Glutamatergic neuron (in vitro differentiated cells): ENCODE data around the gene CAMK1D. TPM values are rescaled to one million over a fixed set of nuclear protein-coding genes. Genes with fewer than 3 reads are reported as not detected.

Experiments
- DNase-seq: peaks from one replicate; pipeline ENCODE4 v3.0.0; 2022
- H3K27ac Mint-ChIP-seq: one replicate; pipeline ENCODE4 v1.8.0; 2020; ENCODE audit warnings: mild to moderate bottlenecking, mixed read lengths, inconsistent platforms; ENCODE audit not compliant: unreplicated experiment
- H3K27me3 Mint-ChIP-seq: one replicate; pipeline ENCODE4 v1.8.0; 2020; ENCODE audit warnings: mild to moderate bottlenecking, moderate library complexity, mixed read lengths, inconsistent platforms; ENCODE audit not compliant: unreplicated experiment
- H3K36me3 Mint-ChIP-seq: one replicate; pipeline ENCODE4 v1.8.0; 2020; ENCODE audit warnings: mild to moderate bottlenecking, mixed read lengths, inconsistent platforms; ENCODE audit not compliant: unreplicated experiment
- H3K4me1 Mint-ChIP-seq: one replicate; pipeline ENCODE4 v1.8.0; 2020; ENCODE audit warnings: mild to moderate bottlenecking, low read depth, mixed read lengths, inconsistent platforms; ENCODE audit not compliant: unreplicated experiment
- H3K4me3 Mint-ChIP-seq: one replicate; pipeline ENCODE4 v1.8.0; 2020; ENCODE audit warnings: mild to moderate bottlenecking, mixed read lengths, inconsistent platforms; ENCODE audit not compliant: unreplicated experiment
- H3K9me3 Mint-ChIP-seq: one replicate; pipeline ENCODE4 v1.8.0; 2020; ENCODE audit warnings: mild to moderate bottlenecking, moderate library complexity, mixed read lengths, inconsistent platforms; ENCODE audit not compliant: unreplicated experiment
- total RNA-seq: library from RNA; stranded (reverse); fragmentation: NEBNext Ultra II Directional; extraction: Animal tissue kit (Norgen Biotek cat#: 25700); gene quantifications from one replicate; pipeline ENCODE4 v1.2.1, GENCODE V29; 2021; ENCODE audit not compliant: unreplicated experiment
- TF ChIP-seq, protein P1 (sequence below): fragments of 200-600 bp; sonication (generic); IDR thresholded peaks from one replicate; pipeline ENCODE4 v1.5.0; 2021; ENCODE audit not compliant: partially characterized antibody, unreplicated experiment

The CAMK1D gene
- total RNA-seq, 1 donor from 2014 or later, result 29.8 TPM

DNA sequence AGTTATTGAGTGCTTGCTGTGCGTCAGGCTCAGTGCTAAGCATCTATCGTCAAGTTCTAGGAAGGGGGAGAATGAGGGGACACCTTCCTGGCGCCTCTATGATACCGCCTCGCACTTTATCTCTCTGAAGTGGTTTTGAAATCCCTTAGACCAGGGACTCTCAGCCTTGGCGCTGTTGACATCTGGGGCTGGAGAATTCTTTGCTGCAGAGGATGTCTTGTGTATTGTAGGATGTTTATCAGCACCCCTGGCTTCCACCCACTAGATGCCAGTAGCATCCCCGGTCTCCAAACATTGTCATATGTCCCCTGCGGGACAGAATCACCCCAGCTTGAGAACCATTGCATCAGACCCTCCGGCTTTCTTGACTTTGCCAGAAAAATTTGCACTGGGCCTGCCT, 366.7 kb downstream of the CAMK1D start:
- no peak overlapping the region for H3K27ac Mint-ChIP-seq
- H3K4me3 Mint-ChIP-seq, result no peak overlapping the region
- H3K4me1 Mint-ChIP-seq, result peaks cover 8% of the 10 kb centered on the region
- H3K9me3 Mint-ChIP-seq, result peaks cover 6% of the 10 kb centered on the region
- H3K36me3 Mint-ChIP-seq, result no peaks in the 10 kb centered on the region
- H3K27me3 Mint-ChIP-seq, result peaks cover 2% of the 10 kb centered on the region
- TF ChIP-seq, protein P1, sequence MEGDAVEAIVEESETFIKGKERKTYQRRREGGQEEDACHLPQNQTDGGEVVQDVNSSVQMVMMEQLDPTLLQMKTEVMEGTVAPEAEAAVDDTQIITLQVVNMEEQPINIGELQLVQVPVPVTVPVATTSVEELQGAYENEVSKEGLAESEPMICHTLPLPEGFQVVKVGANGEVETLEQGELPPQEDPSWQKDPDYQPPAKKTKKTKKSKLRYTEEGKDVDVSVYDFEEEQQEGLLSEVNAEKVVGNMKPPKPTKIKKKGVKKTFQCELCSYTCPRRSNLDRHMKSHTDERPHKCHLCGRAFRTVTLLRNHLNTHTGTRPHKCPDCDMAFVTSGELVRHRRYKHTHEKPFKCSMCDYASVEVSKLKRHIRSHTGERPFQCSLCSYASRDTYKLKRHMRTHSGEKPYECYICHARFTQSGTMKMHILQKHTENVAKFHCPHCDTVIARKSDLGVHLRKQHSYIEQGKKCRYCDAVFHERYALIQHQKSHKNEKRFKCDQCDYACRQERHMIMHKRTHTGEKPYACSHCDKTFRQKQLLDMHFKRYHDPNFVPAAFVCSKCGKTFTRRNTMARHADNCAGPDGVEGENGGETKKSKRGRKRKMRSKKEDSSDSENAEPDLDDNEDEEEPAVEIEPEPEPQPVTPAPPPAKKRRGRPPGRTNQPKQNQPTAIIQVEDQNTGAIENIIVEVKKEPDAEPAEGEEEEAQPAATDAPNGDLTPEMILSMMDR, result no peak
- no peak for DNase-seq

DNA sequence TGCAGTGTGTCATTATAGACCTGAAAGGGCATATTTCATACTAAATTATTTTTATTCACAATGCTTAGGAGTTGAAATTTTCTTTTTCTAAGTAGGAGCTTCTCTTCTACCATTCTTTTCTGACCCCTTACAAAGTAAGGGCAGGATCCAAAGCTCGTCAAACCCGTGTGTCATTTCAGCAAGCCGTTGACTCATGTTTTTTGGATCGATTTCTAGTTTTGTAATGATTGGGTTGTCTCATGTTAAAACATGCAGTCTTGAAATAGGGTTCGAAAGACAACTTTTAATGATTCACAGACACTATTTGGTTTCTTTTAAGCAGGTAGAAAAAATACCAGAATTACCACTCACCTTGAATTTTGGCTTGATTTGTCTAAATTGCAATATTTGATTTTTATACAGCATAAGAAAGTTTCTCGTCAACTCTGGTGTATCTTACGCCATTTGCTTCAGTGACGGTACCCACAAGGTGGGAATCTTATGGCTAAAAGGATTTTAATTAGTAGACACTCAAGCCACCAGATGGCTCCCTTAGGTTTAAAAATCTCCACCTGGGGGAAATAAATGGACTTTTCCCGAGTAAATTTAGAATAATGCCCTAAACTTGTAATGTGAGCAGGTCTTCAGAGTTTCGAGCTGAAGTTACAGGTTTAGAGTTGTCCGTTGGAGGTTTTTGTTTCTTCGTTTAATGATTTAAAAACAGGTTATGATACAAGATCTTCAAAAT, 368.8 kb downstream of the CAMK1D start:
- no peak for DNase-seq
- H3K27me3 Mint-ChIP-seq, result peaks cover 5% of the 10 kb centered on the region
- no peaks in the 10 kb centered on the region for H3K36me3 Mint-ChIP-seq
- TF ChIP-seq, protein P1, result no peak
- peaks cover 7% of the 10 kb centered on the region for H3K9me3 Mint-ChIP-seq
- no peak overlapping the region for H3K4me3 Mint-ChIP-seq
- H3K4me1 Mint-ChIP-seq, result peaks cover 13% of the 10 kb centered on the region
- no peak overlapping the region for H3K27ac Mint-ChIP-seq

DNA sequence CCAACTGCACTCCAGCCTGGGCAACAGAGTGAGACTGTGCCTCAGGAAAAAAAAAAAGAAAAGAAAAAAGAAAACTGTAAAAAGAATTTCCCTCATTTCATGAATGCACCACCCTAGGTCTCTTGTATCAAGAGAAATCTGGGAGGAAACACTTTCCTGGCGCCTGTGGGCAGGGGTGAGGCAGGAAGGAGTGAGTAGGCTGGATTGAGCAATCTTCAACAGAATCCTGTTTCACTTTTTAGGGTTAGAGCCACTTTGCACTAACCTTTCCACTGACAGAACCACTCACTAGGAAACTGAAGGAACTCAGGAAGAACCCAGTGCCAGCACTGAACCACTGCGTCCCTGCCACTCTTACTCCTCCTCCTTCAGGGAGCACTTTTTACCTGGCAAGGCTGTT, 370.0 kb downstream of the CAMK1D start:
- peaks cover 8% of the 10 kb centered on the region for H3K27me3 Mint-ChIP-seq
- H3K4me3 Mint-ChIP-seq, result no peak overlapping the region
- H3K36me3 Mint-ChIP-seq, result no peaks in the 10 kb centered on the region
- no peak overlapping the region for H3K27ac Mint-ChIP-seq
- peaks cover 9% of the 10 kb centered on the region for H3K9me3 Mint-ChIP-seq
- TF ChIP-seq, protein P1, result no peak
- peaks cover 19% of the 10 kb centered on the region for H3K4me1 Mint-ChIP-seq
- no peak for DNase-seq

DNA sequence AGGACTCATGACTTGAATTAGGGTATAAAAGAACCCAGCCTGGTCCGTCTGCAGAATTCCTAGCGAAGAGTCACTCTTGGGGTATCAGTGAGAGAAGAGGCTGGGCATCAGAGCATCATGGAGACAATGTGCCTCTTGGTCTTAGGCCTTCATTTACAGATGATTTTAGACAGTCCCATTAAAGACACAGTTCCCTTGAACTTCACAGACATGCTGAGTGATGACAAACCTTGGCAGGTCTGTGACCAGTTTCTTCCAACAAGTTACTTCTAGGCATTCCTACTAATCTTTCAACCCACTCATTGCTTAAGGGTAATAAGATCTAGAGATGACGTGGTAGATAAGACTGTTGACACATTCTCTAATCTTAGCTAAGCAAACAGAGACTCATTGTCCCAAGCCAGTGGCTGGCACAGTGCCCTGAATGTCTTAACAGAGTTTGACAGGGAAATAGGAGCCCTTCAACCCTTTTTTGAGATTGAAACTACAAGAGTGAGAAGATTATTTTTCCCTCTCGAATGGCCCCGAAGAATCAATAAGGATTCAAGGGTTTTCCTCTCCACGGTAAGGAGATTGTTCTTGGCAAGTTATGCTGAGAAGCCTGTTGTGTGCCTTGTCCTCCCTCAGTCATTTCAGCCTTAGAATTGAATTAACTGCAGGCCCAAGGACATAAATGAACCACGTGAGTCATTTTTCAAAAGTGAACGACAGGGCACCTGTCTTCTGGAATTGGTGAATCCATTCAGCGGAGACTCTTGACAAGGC, 371.1 kb downstream of the CAMK1D start:
- no peak overlapping the region for H3K4me3 Mint-ChIP-seq
- H3K36me3 Mint-ChIP-seq, result no peaks in the 10 kb centered on the region
- peaks cover 8% of the 10 kb centered on the region for H3K27me3 Mint-ChIP-seq
- peaks cover 9% of the 10 kb centered on the region for H3K9me3 Mint-ChIP-seq
- no peak overlapping the region for H3K27ac Mint-ChIP-seq
- TF ChIP-seq, protein P1, result no peak
- H3K4me1 Mint-ChIP-seq, result peaks cover 24% of the 10 kb centered on the region
- no peak for DNase-seq

DNA sequence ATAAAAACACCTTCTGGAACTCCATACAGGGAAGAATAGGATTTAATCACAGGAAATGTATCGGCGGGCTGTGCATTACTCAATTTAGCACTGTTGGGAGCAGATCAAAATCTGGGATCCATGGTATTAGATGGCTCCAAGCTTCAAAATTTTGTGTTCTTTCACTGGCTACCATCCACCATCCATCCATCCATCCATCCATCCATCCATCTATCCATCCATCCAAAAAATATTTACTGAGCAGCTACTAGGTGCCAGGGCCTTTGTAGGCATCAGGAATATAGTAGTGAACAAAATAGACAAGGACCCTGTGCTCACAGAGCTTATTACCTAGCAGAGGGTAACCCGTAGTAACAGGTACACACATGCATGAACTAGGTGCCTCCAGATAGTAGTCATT, 372.0 kb downstream of the CAMK1D start:
- no peak for DNase-seq
- peaks cover 24% of the 10 kb centered on the region for H3K4me1 Mint-ChIP-seq
- peaks cover 9% of the 10 kb centered on the region for H3K9me3 Mint-ChIP-seq
- no peak overlapping the region for H3K4me3 Mint-ChIP-seq
- no peaks in the 10 kb centered on the region for H3K36me3 Mint-ChIP-seq
- H3K27me3 Mint-ChIP-seq, result peaks cover 8% of the 10 kb centered on the region
- H3K27ac Mint-ChIP-seq, result no peak overlapping the region
- TF ChIP-seq, protein P1, result no peak
